D721Med (cell line): ENCODE measurements around the gene HEXB.

Source experiments
- DNase-seq: peaks from one replicate; pipeline ENCODE4 v3.0.0; 2011; ENCODE audit warnings: low spot score; ENCODE audit not compliant: insufficient read length
- FAIRE-seq: peaks from 2 replicates; lab custom pipeline; 2011; peaks lifted over from hg19 to GRCh38; lab: Jason Lieb, UNC
- TF ChIP-seq, protein P1 (sequence below): IDR thresholded peaks from 2 replicates; pipeline ENCODE4 v1.5.1; 2012; ENCODE audit warnings: mild to moderate bottlenecking, control low read depth; ENCODE audit not compliant: insufficient read depth; ENCODE audit errors: missing control alignments

HEXB gene

DNA sequence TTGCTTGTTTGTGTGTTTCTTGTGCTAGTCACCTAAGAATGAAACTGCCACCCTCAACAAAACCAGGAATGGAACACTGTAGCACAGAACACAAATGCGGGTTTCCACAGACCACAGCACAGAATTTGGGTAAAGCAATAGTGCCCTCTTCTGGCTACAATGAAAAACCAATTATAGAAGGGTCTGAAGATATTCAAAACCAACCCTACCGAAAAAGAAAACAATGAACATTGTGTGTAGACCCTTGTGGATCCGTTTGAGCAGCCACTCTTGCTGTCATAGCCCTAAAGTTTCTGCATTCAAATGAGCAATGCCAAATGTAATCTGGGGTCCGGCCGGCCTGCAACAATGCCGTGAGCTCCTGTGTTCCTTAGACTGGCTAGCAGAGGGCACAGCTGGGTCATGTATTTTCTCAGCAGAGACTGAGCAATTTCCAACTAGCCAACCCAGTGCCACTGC is 36.2 kb upstream of the HEXB start:
- DNase-seq (peak; percentile 32), FAIRE-seq (peak; percentile 72)
- TF ChIP-seq, protein P1, sequence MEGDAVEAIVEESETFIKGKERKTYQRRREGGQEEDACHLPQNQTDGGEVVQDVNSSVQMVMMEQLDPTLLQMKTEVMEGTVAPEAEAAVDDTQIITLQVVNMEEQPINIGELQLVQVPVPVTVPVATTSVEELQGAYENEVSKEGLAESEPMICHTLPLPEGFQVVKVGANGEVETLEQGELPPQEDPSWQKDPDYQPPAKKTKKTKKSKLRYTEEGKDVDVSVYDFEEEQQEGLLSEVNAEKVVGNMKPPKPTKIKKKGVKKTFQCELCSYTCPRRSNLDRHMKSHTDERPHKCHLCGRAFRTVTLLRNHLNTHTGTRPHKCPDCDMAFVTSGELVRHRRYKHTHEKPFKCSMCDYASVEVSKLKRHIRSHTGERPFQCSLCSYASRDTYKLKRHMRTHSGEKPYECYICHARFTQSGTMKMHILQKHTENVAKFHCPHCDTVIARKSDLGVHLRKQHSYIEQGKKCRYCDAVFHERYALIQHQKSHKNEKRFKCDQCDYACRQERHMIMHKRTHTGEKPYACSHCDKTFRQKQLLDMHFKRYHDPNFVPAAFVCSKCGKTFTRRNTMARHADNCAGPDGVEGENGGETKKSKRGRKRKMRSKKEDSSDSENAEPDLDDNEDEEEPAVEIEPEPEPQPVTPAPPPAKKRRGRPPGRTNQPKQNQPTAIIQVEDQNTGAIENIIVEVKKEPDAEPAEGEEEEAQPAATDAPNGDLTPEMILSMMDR = peak; percentile 77

DNA sequence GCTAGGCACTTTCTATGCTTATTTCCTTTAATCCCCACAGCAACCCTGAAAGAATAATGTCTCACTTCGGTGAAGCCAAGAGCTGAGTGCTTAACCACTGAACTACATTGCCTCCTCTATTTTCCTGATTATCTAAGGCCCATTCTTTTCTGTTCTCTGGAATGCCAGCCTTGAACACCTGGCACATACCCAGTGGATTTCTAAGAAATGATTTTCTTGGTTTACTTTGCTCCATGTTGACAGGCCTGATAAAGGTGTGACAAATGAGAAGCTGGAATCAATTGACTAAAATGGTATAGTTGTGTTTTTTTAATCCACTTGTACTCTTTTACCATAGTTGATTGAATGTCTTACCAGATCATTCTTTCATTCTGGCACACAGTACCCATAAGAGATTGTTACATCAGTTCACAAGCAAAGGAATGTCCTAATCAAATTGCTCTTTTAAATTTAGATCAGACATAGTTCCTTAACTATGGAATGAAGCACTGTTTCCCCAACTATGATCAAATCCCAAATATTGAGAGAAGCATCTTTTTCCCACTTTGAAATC is 35.5 kb upstream of the HEXB start:
- FAIRE-seq (no peak), DNase-seq (no peak)
- TF ChIP-seq, protein P1 = no peak

DNA sequence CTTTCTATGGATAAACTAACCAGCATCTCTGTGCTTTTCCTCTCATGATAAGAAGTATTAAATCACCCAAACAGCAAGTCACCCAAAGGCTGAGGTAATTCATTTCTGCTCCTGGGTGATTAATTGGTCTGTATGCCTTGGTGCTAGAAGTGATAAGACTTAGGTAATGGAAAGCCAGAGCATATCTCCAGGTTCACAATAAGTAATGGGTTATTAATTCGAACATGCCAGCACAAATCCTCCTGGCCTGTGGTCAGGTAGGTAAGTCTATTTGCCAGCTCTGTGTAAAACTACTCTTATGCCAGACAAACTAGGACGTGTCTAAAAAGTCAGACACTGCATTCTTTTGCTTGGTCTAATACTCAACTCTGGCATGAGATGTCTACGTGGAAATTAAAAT is 33.3 kb upstream of the HEXB start:
- FAIRE-seq (no peak), DNase-seq (no peak)
- TF ChIP-seq, protein P1 = no peak

DNA sequence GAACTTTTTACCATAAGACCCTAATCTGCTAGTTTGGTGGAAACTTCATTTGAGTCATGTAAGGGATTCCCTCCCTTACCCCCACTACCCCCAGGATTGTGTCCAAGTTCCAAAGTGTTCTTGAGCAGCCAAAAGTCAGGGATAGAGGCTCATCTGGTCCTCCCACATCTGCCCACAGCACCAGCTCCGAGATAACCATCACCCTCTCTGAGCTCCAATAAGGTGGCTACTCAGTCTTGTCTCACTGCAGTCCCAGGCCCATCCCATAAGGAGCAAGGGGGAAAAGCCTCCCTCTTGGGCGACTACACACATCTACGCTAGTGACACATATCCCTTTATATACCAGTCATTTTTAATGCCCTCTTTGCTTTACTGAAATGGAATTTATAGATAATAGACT is 32.5 kb upstream of the HEXB start:
- FAIRE-seq = no peak
- TF ChIP-seq, protein P1 = no peak

DNA sequence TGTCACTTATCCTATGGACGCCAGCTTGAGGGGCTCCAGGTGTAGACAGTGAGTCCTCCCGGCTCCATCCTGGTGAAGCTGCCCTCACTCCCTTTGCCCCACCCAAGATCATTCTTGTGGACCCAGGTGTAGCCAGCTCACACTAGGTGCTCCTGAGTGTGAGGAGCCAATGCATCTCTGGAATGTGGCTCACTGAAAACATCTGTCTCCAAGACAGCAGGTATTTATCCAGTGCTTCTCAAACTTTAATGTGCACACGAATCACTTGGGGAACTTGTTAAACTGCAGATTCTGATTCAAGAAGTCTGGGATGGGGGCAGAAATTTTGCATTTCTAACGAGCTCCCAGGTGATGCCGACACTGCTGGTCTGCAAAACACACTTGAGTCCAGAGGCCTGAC is 31.0 kb upstream of the HEXB start:
- DNase-seq = no peak
- TF ChIP-seq, protein P1 = no peak
- FAIRE-seq = no peak

More for the DNA sequence above, 32.5 kb upstream of the HEXB start:
- DNase-seq = no peak

DNA sequence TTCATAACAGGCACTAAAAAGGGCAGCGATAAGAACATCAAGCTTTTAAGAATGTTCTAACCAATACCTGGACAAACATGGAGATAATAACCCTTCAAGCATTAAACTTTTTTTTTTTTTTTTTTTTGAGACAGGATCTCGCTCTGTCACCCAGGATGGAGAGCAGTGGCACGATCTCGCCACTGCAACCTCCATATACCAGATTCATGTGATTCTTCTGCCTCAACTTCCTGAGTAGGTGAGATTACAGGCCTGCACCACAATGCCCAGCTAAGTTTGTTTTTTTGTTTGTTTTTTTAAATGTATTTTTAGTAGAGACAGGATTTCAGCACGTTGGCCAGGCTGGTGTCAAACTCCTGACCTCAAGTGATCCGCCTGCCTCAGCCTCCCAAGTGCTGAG is 29.8 kb upstream of the HEXB start:
- DNase-seq (no peak), FAIRE-seq (no peak)
- TF ChIP-seq, protein P1 = no peak

DNA sequence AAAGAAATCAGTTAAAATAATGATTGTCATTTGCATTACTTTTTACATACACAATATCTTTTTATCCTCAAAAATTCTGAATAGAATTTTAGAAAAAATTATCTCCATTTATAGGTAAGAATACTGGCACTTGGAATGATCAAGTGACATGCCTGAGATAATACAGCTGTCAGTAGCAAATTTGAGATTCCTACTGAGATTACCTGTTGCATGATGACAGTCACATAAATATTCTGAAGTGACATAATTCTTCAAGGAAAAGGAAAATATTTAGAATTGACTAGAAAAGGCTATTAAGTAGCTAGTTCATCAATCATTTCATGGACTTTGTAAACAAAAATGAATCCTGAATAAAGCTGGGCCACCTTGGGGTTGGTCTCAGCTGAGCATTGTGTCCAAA is 29.3 kb upstream of the HEXB start:
- TF ChIP-seq, protein P1 = no peak
- DNase-seq (no peak), FAIRE-seq (no peak)
